Measurements from ENCODE around the gene HNRNPUL1.

HNRNPUL1 gene

DNA sequence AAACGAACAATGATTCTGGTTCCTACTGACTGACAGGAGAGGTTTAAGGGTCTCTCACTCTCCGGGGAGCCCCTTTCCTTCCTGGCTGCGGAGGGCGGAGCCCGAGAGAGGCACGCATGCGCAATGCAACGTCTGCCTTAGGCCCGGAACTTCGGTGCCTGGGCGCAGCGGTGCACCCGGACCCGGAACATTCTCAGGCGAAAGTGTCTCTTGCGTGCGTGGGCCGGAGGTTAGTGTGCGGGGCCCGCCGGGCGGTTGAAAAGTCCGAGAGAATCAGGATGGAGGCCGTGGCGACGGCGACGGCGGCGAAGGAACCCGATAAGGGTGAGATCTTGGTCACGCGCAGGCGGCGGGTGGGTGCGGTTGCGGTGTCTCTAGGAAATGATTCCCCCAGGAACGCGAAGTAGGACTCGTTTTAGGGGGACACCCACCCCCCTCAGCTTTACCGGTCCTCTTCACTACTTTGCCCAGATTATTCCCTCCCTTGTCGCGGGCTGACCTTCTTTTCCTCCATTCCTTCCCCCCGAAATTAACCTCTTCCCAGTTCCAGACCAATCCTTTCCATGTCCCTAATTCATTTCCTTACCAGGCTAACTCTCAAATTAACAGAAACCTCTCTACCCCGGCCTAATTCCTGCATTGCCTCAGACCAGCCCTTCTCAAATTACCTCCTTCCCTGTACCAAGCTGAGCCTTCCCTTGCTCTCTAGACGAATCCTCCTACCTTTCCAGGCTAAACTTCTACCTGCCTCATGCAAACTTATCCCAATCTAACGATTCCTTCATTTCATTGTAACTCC lies 46.1 kb downstream of the HNRNPUL1 start, which contains the start of gene CCDC97:
CCDC97 (plus strand) TSS at position 140 of the 799 bp plus-strand sequence; CDS start at position 279, 139 bp downstream.
- TF ChIP-seq, protein P1, sequence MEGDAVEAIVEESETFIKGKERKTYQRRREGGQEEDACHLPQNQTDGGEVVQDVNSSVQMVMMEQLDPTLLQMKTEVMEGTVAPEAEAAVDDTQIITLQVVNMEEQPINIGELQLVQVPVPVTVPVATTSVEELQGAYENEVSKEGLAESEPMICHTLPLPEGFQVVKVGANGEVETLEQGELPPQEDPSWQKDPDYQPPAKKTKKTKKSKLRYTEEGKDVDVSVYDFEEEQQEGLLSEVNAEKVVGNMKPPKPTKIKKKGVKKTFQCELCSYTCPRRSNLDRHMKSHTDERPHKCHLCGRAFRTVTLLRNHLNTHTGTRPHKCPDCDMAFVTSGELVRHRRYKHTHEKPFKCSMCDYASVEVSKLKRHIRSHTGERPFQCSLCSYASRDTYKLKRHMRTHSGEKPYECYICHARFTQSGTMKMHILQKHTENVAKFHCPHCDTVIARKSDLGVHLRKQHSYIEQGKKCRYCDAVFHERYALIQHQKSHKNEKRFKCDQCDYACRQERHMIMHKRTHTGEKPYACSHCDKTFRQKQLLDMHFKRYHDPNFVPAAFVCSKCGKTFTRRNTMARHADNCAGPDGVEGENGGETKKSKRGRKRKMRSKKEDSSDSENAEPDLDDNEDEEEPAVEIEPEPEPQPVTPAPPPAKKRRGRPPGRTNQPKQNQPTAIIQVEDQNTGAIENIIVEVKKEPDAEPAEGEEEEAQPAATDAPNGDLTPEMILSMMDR (conservative IDR thresholded peaks at IDR 0.05): no peak
- peak; percentile 70; the same call in 1 of the 2 replicates for TF ChIP-seq ZFX (IDR thresholded peaks at IDR 0.05)
- H3K27ac ChIP-seq: peak within 1 kb of the TSS; percentile 87

DNA sequence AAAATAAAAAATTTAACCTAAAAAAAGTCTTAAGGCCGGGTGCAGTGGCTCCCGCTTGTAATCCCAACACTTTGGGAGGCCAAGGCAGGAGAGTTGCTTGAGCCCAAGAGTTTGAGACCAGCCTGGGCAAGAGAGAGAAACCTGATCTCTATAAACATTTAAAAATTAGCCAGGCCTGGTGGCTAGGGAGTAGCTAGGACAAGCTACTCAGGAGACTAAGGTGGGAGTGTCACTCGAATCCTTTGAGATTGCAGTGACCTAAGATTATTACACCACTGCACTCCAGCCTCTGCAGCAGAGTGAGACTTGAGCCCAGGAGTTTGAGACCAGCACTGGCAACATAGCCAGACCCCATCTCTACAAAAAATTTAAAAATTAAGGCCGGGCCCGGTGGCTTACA lies 46.9 kb downstream of the HNRNPUL1 start:
- peak overlapping the region; percentile 87 for H3K27ac ChIP-seq
- TF ChIP-seq, protein P1 (conservative IDR thresholded peaks at IDR 0.05): no peak
- TF ChIP-seq ZFX (IDR thresholded peaks at IDR 0.05): no peak

- TF ChIP-seq, protein P1 (conservative IDR thresholded peaks at IDR 0.05): no peak
- TF ChIP-seq ZFX (IDR thresholded peaks at IDR 0.05): no peak
- H3K27ac ChIP-seq: peak overlapping the region; percentile 87; the same call in 1 of the 2 replicates
These were observed 47.4 kb downstream of the HNRNPUL1 start for GRCh38 chr19:41311613-41312012.

GRCh38 chr19:41316306-41316920 lies 52.2 kb downstream of the HNRNPUL1 start:
- TF ChIP-seq, protein P1 (conservative IDR thresholded peaks at IDR 0.05): no peak
- no peak for TF ChIP-seq ZFX (IDR thresholded peaks at IDR 0.05)
- H3K27ac ChIP-seq: no peak overlapping the region

- H3K27ac ChIP-seq: no peak overlapping the region
- no peak for TF ChIP-seq ZFX (IDR thresholded peaks at IDR 0.05)
- TF ChIP-seq, protein P1 (conservative IDR thresholded peaks at IDR 0.05): no peak
These were observed 54.7 kb downstream of the HNRNPUL1 start for GRCh38 chr19:41318696-41319499.

DNA sequence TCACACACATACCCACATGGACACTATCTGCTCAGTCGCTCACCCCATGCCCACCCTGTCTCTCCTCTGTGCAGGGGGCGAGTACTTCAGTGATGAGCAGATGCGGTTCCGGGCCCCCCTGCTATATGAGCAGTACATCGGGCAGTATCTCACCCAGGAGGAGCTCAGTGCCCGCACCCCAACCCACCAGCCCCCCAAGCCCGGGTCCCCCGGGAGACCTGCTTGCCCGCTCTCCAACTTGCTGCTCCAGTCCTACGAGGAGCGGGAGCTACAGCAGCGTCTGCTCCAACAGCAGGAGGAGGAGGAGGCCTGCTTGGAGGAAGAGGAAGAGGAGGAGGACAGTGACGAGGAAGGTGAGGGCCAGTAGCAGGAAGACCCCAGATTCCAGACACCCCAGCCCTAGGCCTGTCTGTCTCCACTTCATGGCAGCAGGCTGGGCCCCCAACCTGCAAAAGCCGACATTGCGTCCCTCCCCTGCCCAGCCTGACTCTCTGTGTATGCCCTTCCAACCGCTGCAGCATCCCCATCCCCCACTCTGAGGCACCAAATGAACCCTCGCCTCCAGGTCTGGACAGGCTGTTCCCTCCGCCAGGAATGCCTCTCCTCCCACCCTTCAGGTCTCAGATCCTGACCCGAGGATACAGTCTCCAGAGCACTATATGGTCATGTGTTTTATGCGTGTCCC lies 55.5 kb downstream of the HNRNPUL1 start:
- no peak overlapping the region for H3K27ac ChIP-seq
- no peak for TF ChIP-seq ZFX (IDR thresholded peaks at IDR 0.05)
- TF ChIP-seq, protein P1 (conservative IDR thresholded peaks at IDR 0.05): no peak

Measured in C4-2B (cell line).